Epithelial cell of esophagus (primary cell): Measurements from ENCODE around the gene EOMES.

ENCODE experiments used
- DNase-seq: peaks from one replicate; pipeline ENCODE4 v3.0.0; 2010; ENCODE audit warnings: low read depth
- H3K4me3 ChIP-seq: 2 replicates; pipeline ENCODE4 v1.5.1; 2011; ENCODE audit warnings: mild to moderate bottlenecking, low read length, control low read depth
- TF ChIP-seq, protein P1 (sequence below): IDR thresholded peaks from 2 replicates; pipeline ENCODE4 v1.5.1; 2011; ENCODE audit warnings: low read depth, mild to moderate bottlenecking, low read length, control low read depth, inconsistent platforms; ENCODE audit not compliant: insufficient read depth; ENCODE audit errors: missing control alignments

Gene EOMES

DNA sequence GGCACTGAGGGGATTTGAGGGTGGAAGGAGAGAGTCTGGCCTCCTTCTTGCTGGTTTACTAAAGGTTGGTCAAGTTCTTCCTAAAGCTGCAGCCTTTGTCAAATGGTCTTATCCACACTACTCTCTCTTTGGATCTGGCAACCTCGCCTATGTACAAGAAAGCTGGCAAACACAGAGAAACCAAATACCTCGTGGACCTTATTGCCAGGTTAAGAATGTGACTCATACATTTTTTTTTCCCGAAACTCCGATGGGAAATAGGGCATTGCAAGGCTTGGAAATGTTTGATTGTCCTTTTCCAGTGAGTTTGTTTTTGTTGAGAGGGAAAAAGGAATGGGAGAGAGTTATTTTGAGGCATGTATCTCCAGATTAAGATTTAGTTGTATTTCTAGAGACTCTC lies 13.9 kb downstream of the EOMES start:
- H3K4me3 ChIP-seq: no peak overlapping the region
- TF ChIP-seq, protein P1, sequence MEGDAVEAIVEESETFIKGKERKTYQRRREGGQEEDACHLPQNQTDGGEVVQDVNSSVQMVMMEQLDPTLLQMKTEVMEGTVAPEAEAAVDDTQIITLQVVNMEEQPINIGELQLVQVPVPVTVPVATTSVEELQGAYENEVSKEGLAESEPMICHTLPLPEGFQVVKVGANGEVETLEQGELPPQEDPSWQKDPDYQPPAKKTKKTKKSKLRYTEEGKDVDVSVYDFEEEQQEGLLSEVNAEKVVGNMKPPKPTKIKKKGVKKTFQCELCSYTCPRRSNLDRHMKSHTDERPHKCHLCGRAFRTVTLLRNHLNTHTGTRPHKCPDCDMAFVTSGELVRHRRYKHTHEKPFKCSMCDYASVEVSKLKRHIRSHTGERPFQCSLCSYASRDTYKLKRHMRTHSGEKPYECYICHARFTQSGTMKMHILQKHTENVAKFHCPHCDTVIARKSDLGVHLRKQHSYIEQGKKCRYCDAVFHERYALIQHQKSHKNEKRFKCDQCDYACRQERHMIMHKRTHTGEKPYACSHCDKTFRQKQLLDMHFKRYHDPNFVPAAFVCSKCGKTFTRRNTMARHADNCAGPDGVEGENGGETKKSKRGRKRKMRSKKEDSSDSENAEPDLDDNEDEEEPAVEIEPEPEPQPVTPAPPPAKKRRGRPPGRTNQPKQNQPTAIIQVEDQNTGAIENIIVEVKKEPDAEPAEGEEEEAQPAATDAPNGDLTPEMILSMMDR: no peak

GRCh38 chr3:27699067-27699466 lies 23.1 kb downstream of the EOMES start:
- no peak for DNase-seq
- no peak overlapping the region for H3K4me3 ChIP-seq
- TF ChIP-seq, protein P1: no peak

More for the DNA sequence above, 13.9 kb downstream of the EOMES start:
- peak; percentile 39 for DNase-seq

DNA sequence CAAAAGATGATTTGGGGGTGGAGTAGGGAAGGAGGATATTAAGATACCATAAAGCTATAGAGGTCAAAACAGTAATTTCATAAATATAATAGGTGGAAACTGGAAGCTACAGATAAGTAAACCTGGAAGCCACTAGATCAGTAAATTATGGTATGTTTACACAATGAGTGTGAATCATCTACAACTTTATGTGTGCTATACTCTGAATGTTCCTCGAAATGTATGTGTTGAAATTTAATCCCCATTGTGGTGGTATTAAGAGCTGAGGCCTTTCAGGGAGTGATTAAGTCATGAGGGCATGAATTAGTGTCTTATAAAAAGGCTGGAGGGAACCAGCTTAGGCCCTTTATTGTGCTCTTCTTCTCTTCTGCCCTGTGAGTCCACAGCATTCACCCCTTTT lies 25.2 kb downstream of the EOMES start:
- H3K4me3 ChIP-seq: no peak overlapping the region
- DNase-seq: peak; percentile 82
- TF ChIP-seq, protein P1: no peak

DNA sequence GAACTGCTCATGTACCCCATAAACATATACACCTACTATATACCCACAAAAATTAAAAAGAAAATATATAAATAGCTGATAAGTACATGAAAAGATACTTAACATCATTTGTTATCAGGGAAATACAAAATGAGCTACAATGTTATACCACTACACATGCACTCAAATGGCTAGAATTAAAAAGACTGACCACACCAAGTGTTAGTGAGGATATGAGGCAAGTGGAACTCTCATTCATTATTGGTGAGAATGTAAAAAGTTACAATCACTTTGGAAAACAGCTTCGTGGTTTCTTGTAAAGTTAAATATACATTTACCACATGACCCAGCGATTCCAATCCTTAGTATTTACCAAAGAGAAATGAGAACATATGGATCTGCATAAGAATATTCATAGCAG lies 26.5 kb downstream of the EOMES start:
- no peak overlapping the region for H3K4me3 ChIP-seq
- TF ChIP-seq, protein P1: no peak

DNA sequence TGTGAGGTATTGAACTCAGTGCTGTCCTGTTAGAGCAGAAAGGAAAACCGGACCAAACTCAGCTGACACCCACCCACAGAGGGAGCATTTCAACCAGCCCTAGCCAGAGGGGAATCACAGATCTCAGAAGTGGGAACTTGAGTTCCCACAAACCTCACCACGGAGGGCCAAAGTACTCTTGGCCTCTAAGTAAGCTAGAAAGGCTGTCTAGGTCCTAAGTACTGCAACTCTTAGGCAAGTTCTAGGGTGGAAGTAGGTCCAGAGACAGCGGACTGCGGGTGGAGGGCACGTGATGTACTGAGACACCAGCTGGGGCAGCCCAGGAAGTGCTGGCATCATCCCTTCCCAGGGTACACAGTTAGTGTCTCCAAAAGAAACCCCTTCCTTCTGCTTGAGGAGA lies 34.1 kb downstream of the EOMES start:
- no peak for DNase-seq
- no peak overlapping the region for H3K4me3 ChIP-seq
- TF ChIP-seq, protein P1: no peak

More for the DNA sequence above, 26.5 kb downstream of the EOMES start:
- DNase-seq: no peak

GRCh38 chr3:27686642-27687041 lies 35.5 kb downstream of the EOMES start:
- TF ChIP-seq, protein P1: no peak
- no peak overlapping the region for H3K4me3 ChIP-seq
- DNase-seq: no peak

DNA sequence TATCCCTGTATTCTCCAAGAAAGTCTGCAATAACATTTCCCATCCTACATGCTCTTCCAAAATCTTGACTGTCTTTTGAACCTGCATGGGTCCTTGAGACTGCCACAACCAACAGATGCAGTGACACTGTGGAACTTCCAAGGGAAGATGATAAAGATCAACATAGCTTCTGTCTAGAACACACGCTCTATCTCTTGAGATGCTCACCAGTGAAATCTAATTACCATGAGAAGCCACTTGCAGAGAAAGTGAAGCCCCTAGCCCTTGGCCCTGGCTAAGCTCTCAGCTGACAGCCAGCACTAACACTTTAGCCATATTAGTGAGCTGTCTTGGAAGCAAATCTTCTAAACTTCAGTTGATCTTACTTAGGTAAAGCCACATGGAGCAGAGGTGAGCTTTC lies 36.6 kb downstream of the EOMES start:
- TF ChIP-seq, protein P1: no peak
- no peak overlapping the region for H3K4me3 ChIP-seq
- DNase-seq: no peak
